Caco-2 (cell line): ENCODE measurements around the gene GPATCH2. TPM values are rescaled to one million over a fixed set of nuclear protein-coding genes. Genes with fewer than 3 reads are reported as not detected.
"Not testable (repeated sequence)": the region's sequence is repeated elsewhere in the genome, so short reads cannot be mapped to it uniquely, and the experiment has no call there.

Experiments
- BruUV-seq: library from RNA; stranded (reverse); fragments of 400-500 nt; replicated peaks from 2 replicates; lab custom pipeline; 2021; lab: Mats Ljungman, UMichigan
- CTCF ChIA-PET: fragments of 300-600 bp; sonication (Branson Sonifier 250); formaldehyde crosslinking; loops from one replicate; lab custom pipeline; 2022; ENCODE audit warnings: antibody characterized with exemption; lab: Charles Lee
- POLR2A ChIA-PET: fragments of 300-600 bp; sonication (Branson Sonifier 250); formaldehyde crosslinking; loops from one replicate; lab custom pipeline; 2022; ENCODE audit warnings: antibody characterized with exemption; lab: Charles Lee
- DNase-seq, 2 experiments: peaks; one replicate each; pipeline versions ENCODE4 v3.0.0 to v3.0.0-alpha.2; 2020 to 2022
- H3K27me3 ChIP-seq: replicated peaks from 2 replicates; pipeline ENCODE4 v1.6.0; 2011; ENCODE audit warnings: low read length; ENCODE audit not compliant: control insufficient read depth, insufficient read depth
- H3K36me3 ChIP-seq: 2 replicates; pipeline ENCODE4 v1.5.1; 2011; ENCODE audit warnings: low read length; ENCODE audit not compliant: control insufficient read depth, insufficient read depth
- H3K4me1 ChIP-seq: fragments of 250-450 bp; sonication (Bioruptor Pico); 2 replicates; pipeline ENCODE4 v1.5.1; 2020; ENCODE audit warnings: mild to moderate bottlenecking
- H3K4me3 ChIP-seq: 2 replicates; pipeline ENCODE4 v1.5.1; 2011; ENCODE audit warnings: low read depth, mild to moderate bottlenecking, control low read depth, low read length
- H3K9me3 ChIP-seq: fragments of 250-450 bp; sonication (Bioruptor Pico); 2 replicates; pipeline ENCODE4 v1.5.1; 2020; ENCODE audit warnings: mild to moderate bottlenecking, moderate library complexity
- H3K27ac Mint-ChIP-seq: one replicate; pipeline ENCODE4 v1.8.0; 2022; ENCODE audit warnings: mixed read lengths; ENCODE audit not compliant: unreplicated experiment
- H3K27me3 Mint-ChIP-seq: one replicate; pipeline ENCODE4 v1.8.0; 2022; ENCODE audit warnings: mixed read lengths; ENCODE audit not compliant: insufficient read depth, unreplicated experiment
- H3K36me3 Mint-ChIP-seq: one replicate; pipeline ENCODE4 v1.8.0; 2022; ENCODE audit warnings: mild to moderate bottlenecking, mixed read lengths; ENCODE audit not compliant: insufficient read depth, unreplicated experiment
- H3K4me1 Mint-ChIP-seq: one replicate; pipeline ENCODE4 v1.8.0; 2022; ENCODE audit warnings: low read depth, mixed read lengths; ENCODE audit not compliant: unreplicated experiment
- H3K4me3 Mint-ChIP-seq: one replicate; pipeline ENCODE4 v1.8.0; 2022; ENCODE audit warnings: mild to moderate bottlenecking, moderate library complexity, mixed read lengths; ENCODE audit not compliant: unreplicated experiment
- H3K9me3 Mint-ChIP-seq: one replicate; pipeline ENCODE4 v1.8.0; 2022; ENCODE audit warnings: mixed read lengths; ENCODE audit not compliant: unreplicated experiment
- CTCF ChIP-seq, 2 experiments: fragments of 200-600 bp in 1 of 2; IDR thresholded peaks; 1 replicate in 1 of 2; 2 replicates in 1 of 2; pipeline versions ENCODE4 v1.5.1 to v1.8.0; 2011 to 2022; ENCODE audit warnings: antibody characterized with exemption in 1 of 2, control low read depth in 1 of 2, inconsistent platforms in 1 of 2, low read depth in 1 of 2, low read length in 1 of 2, mild to moderate bottlenecking in 1 of 2, moderate library complexity in 1 of 2; ENCODE audit not compliant: insufficient read depth in 1 of 2, severe bottlenecking in 1 of 2, unreplicated experiment in 1 of 2
- intact Hi-C: fragments of 100-400 bp; cut with micrococcal nuclease; formaldehyde crosslinking; loops from one replicate; pipeline ENCODE4 v1.10.0; 2022; ENCODE audit not compliant: unreplicated experiment
- total RNA-seq: library from RNA; stranded (reverse); gene quantifications from 2 replicates; pipeline ENCODE4 v1.2.3, GENCODE V29; 2022

The GPATCH2 gene
- total RNA-seq, 1 experiment from 2014 or later: 13.2 TPM

- peaks cover 4% of the 10 kb centered on the region for H3K36me3 Mint-ChIP-seq
- intact Hi-C loops: no loop called here
- CTCF ChIA-PET: no interaction called here
These were observed 45.3 kb downstream of the GPATCH2 start for GRCh38 chr1:217585577-217585976.

GRCh38 chr1:217584286-217584811 is 46.5 kb downstream of the GPATCH2 start:
- H3K36me3 ChIP-seq, H3K36me3 Mint-ChIP-seq, H3K27me3 ChIP-seq, H3K4me3 Mint-ChIP-seq, DNase-seq, BruUV-seq, H3K27me3 Mint-ChIP-seq, intact Hi-C loops, H3K27ac Mint-ChIP-seq, CTCF ChIA-PET, H3K4me3 ChIP-seq, POLR2A ChIA-PET, H3K9me3 Mint-ChIP-seq, H3K4me1 ChIP-seq, H3K9me3 ChIP-seq: not testable (repeated sequence)
- H3K4me1 Mint-ChIP-seq: peaks cover 14% of the 10 kb centered on the region

More at GRCh38 chr1:217585577-217585976, 45.3 kb downstream of the GPATCH2 start:
- H3K9me3 ChIP-seq: no peaks in the 10 kb centered on the region
- TF ChIP-seq CTCF (IDR thresholded peaks at IDR 0.05; ENCODE audit: insufficient read depth in 1 of 2, low read depth in 1 of 2, low read length in 1 of 2, severe bottlenecking in 1 of 2, unreplicated experiment in 1 of 2): no peak
- no peak for DNase-seq
- no peaks in the 10 kb centered on the region for H3K27me3 Mint-ChIP-seq
- no peaks in the 10 kb centered on the region for H3K9me3 Mint-ChIP-seq
- H3K4me3 Mint-ChIP-seq: no peak overlapping the region
- H3K4me1 Mint-ChIP-seq: peaks cover 21% of the 10 kb centered on the region
- BruUV-seq: no TSS peak
- H3K27ac Mint-ChIP-seq: no peak overlapping the region
- H3K36me3 ChIP-seq: no peaks in the 10 kb centered on the region
- no peak overlapping the region for H3K4me3 ChIP-seq
- H3K27me3 ChIP-seq: no peaks in the 10 kb centered on the region
- H3K4me1 ChIP-seq: peaks cover 14% of the 10 kb centered on the region
- POLR2A ChIA-PET: no interaction called here

- no peak overlapping the region for H3K4me3 Mint-ChIP-seq
- no peaks in the 10 kb centered on the region for H3K27me3 Mint-ChIP-seq
- H3K36me3 ChIP-seq: no peaks in the 10 kb centered on the region
- peaks cover 8% of the 10 kb centered on the region for H3K4me1 Mint-ChIP-seq
- BruUV-seq: no TSS peak
- H3K36me3 Mint-ChIP-seq: no peaks in the 10 kb centered on the region
- no peaks in the 10 kb centered on the region for H3K9me3 Mint-ChIP-seq
- no peak for DNase-seq
- TF ChIP-seq CTCF (IDR thresholded peaks at IDR 0.05; ENCODE audit: insufficient read depth in 1 of 2, low read depth in 1 of 2, low read length in 1 of 2, severe bottlenecking in 1 of 2, unreplicated experiment in 1 of 2): no peak
- H3K4me3 ChIP-seq: no peak overlapping the region
- H3K4me1 ChIP-seq: peaks cover 34% of the 10 kb centered on the region
- POLR2A ChIA-PET: no interaction called here
- intact Hi-C loops: no loop called here
- no peak overlapping the region for H3K27ac Mint-ChIP-seq
- H3K27me3 ChIP-seq: no peaks in the 10 kb centered on the region
- no peaks in the 10 kb centered on the region for H3K9me3 ChIP-seq
- CTCF ChIA-PET: no interaction called here
These were observed 53.6 kb downstream of the GPATCH2 start for GRCh38 chr1:217577336-217577735.
